ENCODE results near the gene UNC13A.
"Not testable (repeated sequence)": the region's sequence is repeated elsewhere in the genome, so short reads cannot be mapped to it uniquely, and the experiment has no call there.

The UNC13A gene

GRCh38 chr19:17601683-17602082 lies 86.5 kb downstream of the UNC13A start:
- DNase-seq, result no peak

GRCh38 chr19:17599780-17600179 lies 88.4 kb downstream of the UNC13A start:
- DNase-seq, result no peak

GRCh38 chr19:17598953-17599352 lies 89.2 kb downstream of the UNC13A start:
- no peak for DNase-seq

GRCh38 chr19:17598063-17598462 lies 90.1 kb downstream of the UNC13A start:
- not testable (repeated sequence) for DNase-seq

GRCh38 chr19:17594296-17594695 lies 93.9 kb downstream of the UNC13A start:
- DNase-seq, result not testable (repeated sequence)

- no peak for DNase-seq
Observed at GRCh38 chr19:17590866-17591265, 97.3 kb downstream of the UNC13A start.

- DNase-seq, result not testable (repeated sequence)
Observed at GRCh38 chr19:17585395-17585794, 102.8 kb downstream of the UNC13A start.

- DNase-seq, result no peak
Observed at GRCh38 chr19:17584132-17584531, 104.0 kb downstream of the UNC13A start.

GRCh38 chr19:17582613-17583012 lies 105.5 kb downstream of the UNC13A start:
- no peak for DNase-seq

GRCh38 chr19:17581211-17581874 lies 106.8 kb downstream of the UNC13A start:
- no peak for DNase-seq

GRCh38 chr19:17580470-17581144 lies 107.5 kb downstream of the UNC13A start:
- no peak for DNase-seq

GRCh38 chr19:17579661-17580244 lies 108.4 kb downstream of the UNC13A start:
- peak; percentile 11 for DNase-seq

GRCh38 chr19:17577457-17578097 lies 110.6 kb downstream of the UNC13A start:
- no peak for DNase-seq

- no peak for DNase-seq
Observed at GRCh38 chr19:17576758-17577456, 111.2 kb downstream of the UNC13A start.

- DNase-seq, result no peak
Observed at GRCh38 chr19:17575871-17576757, 112.0 kb downstream of the UNC13A start.

- no peak for DNase-seq
Observed at GRCh38 chr19:17572638-17573037, 115.5 kb downstream of the UNC13A start.

- no peak for DNase-seq
Observed at GRCh38 chr19:17570791-17571190, 117.4 kb downstream of the UNC13A start.

GRCh38 chr19:17570291-17570690 lies 117.9 kb downstream of the UNC13A start:
- DNase-seq, result not testable (repeated sequence)

GRCh38 chr19:17567940-17568339 lies 120.2 kb downstream of the UNC13A start:
- no peak for DNase-seq

- DNase-seq, result no peak
Observed at GRCh38 chr19:17565611-17566010, 122.5 kb downstream of the UNC13A start.

GRCh38 chr19:17564781-17565180 lies 123.4 kb downstream of the UNC13A start:
- no peak for DNase-seq

GRCh38 chr19:17562561-17562960 lies 125.6 kb downstream of the UNC13A start:
- DNase-seq, result no peak

Data from CD4-positive, alpha-beta T cell treated with Interleukin-12 subunit alpha and Interleukin-12 subunit beta, for 1 hour (primary cell).